IMR-90 (cell line): ENCODE data around the gene GNAS. TPM values are rescaled to one million over a fixed set of nuclear protein-coding genes. Genes with fewer than 3 reads are reported as not detected.

Source experiments
- ATAC-seq: fragments of 200-7000 bp; cut with Tn5 transposase; 2 replicates; pipeline ENCODE4 v1.9.1; 2020; ENCODE audit warnings: low read depth, mild to moderate bottlenecking, moderate library complexity
- BruUV-seq: library from RNA; stranded (reverse); fragments of 400-500 nt; replicated peaks from 2 replicates; lab custom pipeline; 2021; lab: Mats Ljungman, UMichigan
- CTCF ChIA-PET: fragments of 300-600 bp; formaldehyde crosslinking; extraction: SDS; loops from one replicate; lab custom pipeline; 2021; ENCODE audit warnings: antibody characterized with exemption; lab: Yijun Ruan, JAX
- POLR2A ChIA-PET: fragments of 300-600 bp; sonication (Branson Sonifier 250); formaldehyde crosslinking; loops from one replicate; lab custom pipeline; 2022; ENCODE audit warnings: antibody characterized with exemption; ENCODE audit not compliant: unreplicated experiment; lab: Charles Lee
- DNase-seq: peaks from one replicate; pipeline ENCODE4 v3.0.0; 2013
- H2AFZ ChIP-seq: replicated peaks from 2 replicates; pipeline ENCODE3; 2013; ENCODE audit warnings: low read length, mild to moderate bottlenecking; ENCODE audit not compliant: poor library complexity
- H2AK5ac ChIP-seq: 2 replicates; pipeline ENCODE4 v1.6.1; 2013; ENCODE audit warnings: low read depth, low read length, inconsistent platforms
- H2AK9ac ChIP-seq: replicated peaks from 2 replicates; pipeline ENCODE3; 2013; ENCODE audit warnings: mild to moderate bottlenecking, low read depth, low read length, moderate library complexity; ENCODE audit not compliant: poor library complexity
- H2BK120ac ChIP-seq: 2 replicates; pipeline ENCODE4 v1.6.1; 2013; ENCODE audit warnings: low read depth, low read length, inconsistent platforms
- H2BK15ac ChIP-seq: 3 replicates; pipeline ENCODE4 v1.6.1; 2013; ENCODE audit warnings: low read depth, low read length, inconsistent platforms
- H2BK20ac ChIP-seq: 2 replicates; pipeline ENCODE4 v1.6.1; 2013; ENCODE audit warnings: low read depth, mild to moderate bottlenecking, inconsistent platforms, low read length, moderate library complexity
- H2BK5ac ChIP-seq: 2 replicates; pipeline ENCODE4 v1.6.1; 2013; ENCODE audit warnings: mild to moderate bottlenecking, low read depth, low read length, inconsistent platforms; ENCODE audit not compliant: poor library complexity, severe bottlenecking
- H3K14ac ChIP-seq: replicated peaks from 2 replicates; pipeline ENCODE4 v1.6.1; 2013; ENCODE audit warnings: low read depth, low read length, inconsistent platforms
- H3K18ac ChIP-seq: 2 replicates; pipeline ENCODE4 v1.6.1; 2013; ENCODE audit warnings: low read depth, low read length, control low read depth
- H3K23ac ChIP-seq: 2 replicates; pipeline ENCODE4 v1.6.1; 2013; ENCODE audit warnings: low read depth, low read length, inconsistent platforms
- H3K27ac ChIP-seq: 2 replicates; pipeline ENCODE4 v1.5.1; 2013; ENCODE audit warnings: mild to moderate bottlenecking, control low read depth, low read length; ENCODE audit not compliant: insufficient read depth
- H3K27me3 ChIP-seq: 2 replicates; pipeline ENCODE4 v1.6.1; 2013; ENCODE audit warnings: low read length; ENCODE audit not compliant: control insufficient read depth, insufficient read depth
- H3K36me3 ChIP-seq: 2 replicates; pipeline ENCODE4 v1.6.1; 2013; ENCODE audit warnings: low read length, mixed read lengths; ENCODE audit not compliant: control insufficient read depth, insufficient read depth
- H3K4ac ChIP-seq: 2 replicates; pipeline ENCODE4 v1.6.1; 2013; ENCODE audit warnings: low read depth, low read length, inconsistent platforms
- H3K4me1 ChIP-seq: 2 replicates; pipeline ENCODE4 v1.6.1; 2013; ENCODE audit warnings: low read length, mixed read lengths; ENCODE audit not compliant: control insufficient read depth, insufficient read depth
- H3K4me2 ChIP-seq: 2 replicates; pipeline ENCODE4 v1.6.1; 2013; ENCODE audit warnings: low read depth, mild to moderate bottlenecking, control low read depth, low read length, moderate library complexity
- H3K4me3 ChIP-seq: 2 replicates; pipeline ENCODE4 v1.5.1; 2013; ENCODE audit warnings: low read depth, mild to moderate bottlenecking, control low read depth, low read length, moderate library complexity; ENCODE audit not compliant: insufficient read depth
- H3K56ac ChIP-seq: 2 replicates; pipeline ENCODE4 v1.6.1; 2013; ENCODE audit warnings: low read length, inconsistent platforms; ENCODE audit not compliant: insufficient read depth; ENCODE audit errors: extremely low read depth
- H3K79me1 ChIP-seq, 2 experiments: 2 replicates each; pipeline ENCODE4 v1.6.1; 2013; ENCODE audit warnings: low read length in 2 of 2, inconsistent platforms in 1 of 2, low read depth in 1 of 2
- H3K9ac ChIP-seq: 2 replicates; pipeline ENCODE4 v1.6.1; 2013; ENCODE audit warnings: low read depth, low read length, control low read depth
- H3K9me1 ChIP-seq: 2 replicates; pipeline ENCODE4 v1.6.1; 2013; ENCODE audit warnings: low read length, inconsistent platforms; ENCODE audit not compliant: insufficient read depth
- H3K9me3 ChIP-seq: 2 replicates; pipeline ENCODE4 v1.6.1; 2013; ENCODE audit warnings: low read length; ENCODE audit not compliant: control insufficient read depth, insufficient read depth
- H4K20me1 ChIP-seq: 2 replicates; pipeline ENCODE4 v1.6.1; 2013; ENCODE audit warnings: low read length, inconsistent platforms; ENCODE audit not compliant: insufficient read depth
- H4K5ac ChIP-seq: 2 replicates; pipeline ENCODE4 v1.6.1; 2013; ENCODE audit warnings: mild to moderate bottlenecking, low read depth, low read length, control low read depth
- H4K8ac ChIP-seq, 2 experiments: 2 replicates each; pipeline ENCODE4 v1.6.1; 2013; ENCODE audit warnings: low read depth in 2 of 2, low read length in 2 of 2, control low read depth in 1 of 2, inconsistent platforms in 1 of 2
- H4K91ac ChIP-seq: 2 replicates; pipeline ENCODE4 v1.6.1; 2013; ENCODE audit warnings: low read depth, low read length, inconsistent platforms; ENCODE audit not compliant: insufficient read depth
- RCOR1 ChIP-seq: IDR thresholded peaks from 2 replicates; pipeline ENCODE4 v1.6.1; 2012; ENCODE audit warnings: mild to moderate bottlenecking, low read length, improper control_type of control experiment; ENCODE audit not compliant: insufficient replicate concordance
- SMC3 ChIP-seq: fragments of 150-350 bp; IDR thresholded peaks from 2 replicates; pipeline ENCODE4 v1.6.1; 2016; ENCODE audit warnings: low read depth, mild to moderate bottlenecking, antibody characterized with exemption, low read length, moderate library complexity
- WGBS, 2 experiments: methylation state at CpG; one replicate each; pipeline versions ENCODE4 v1.1.5 to v1.1.7; 2013; ENCODE audit warnings: missing lambda C conversion rate in 2 of 2; ENCODE audit not compliant: insufficient read length in 1 of 2; ENCODE audit errors: extremely low coverage in 2 of 2; 5-methylcytosine and 5-hydroxymethylcytosine counted together
- dilution Hi-C: fragments of 300-500 bp; cut with HindIII; formaldehyde crosslinking; loops from one replicate; pipeline ENCODE4 v1.14.3; 2018; ENCODE audit warnings: low sequenced_read_pairs; ENCODE audit not compliant: unreplicated experiment
- in situ Hi-C: fragments of 300-500 bp; cut with MboI; formaldehyde crosslinking; loops from 3 replicates; pipeline ENCODE4 v1.14.3; 2019; ENCODE audit warnings: low sequenced_read_pairs, inconsistent platforms, mixed read lengths
- intact Hi-C: fragments of 100-400 bp; cut with micrococcal nuclease; formaldehyde crosslinking; loops from 2 replicates; pipeline ENCODE4 v1.10.0; 2022
- polyA plus RNA-seq, 3 experiments: library from polyadenylated mRNA; depleted of rRNA; stranded (reverse); fragments of >200 nt; gene quantifications; 2 replicates each; pipeline ENCODE4 v1.2.3, GENCODE V29; 2012; ENCODE audit warnings: low replicate concordance in 1 of 3
- total RNA-seq: library from RNA; depleted of rRNA; stranded (reverse); fragments of >200 nt; gene quantifications from 2 replicates; pipeline ENCODE4 v1.2.3, GENCODE V29; 2012
- TF ChIP-seq, protein P1 (sequence below): conservative IDR thresholded peaks from 2 replicates; pipeline ENCODE4 v1.5.1; 2012; ENCODE audit warnings: mild to moderate bottlenecking, low read depth, low read length, improper control_type of control experiment

GNAS gene
- total and polyA plus RNA-seq, 2 of the 4 experiments (the other 2 are of a cell fraction) = 397 to 1,356 TPM

DNA sequence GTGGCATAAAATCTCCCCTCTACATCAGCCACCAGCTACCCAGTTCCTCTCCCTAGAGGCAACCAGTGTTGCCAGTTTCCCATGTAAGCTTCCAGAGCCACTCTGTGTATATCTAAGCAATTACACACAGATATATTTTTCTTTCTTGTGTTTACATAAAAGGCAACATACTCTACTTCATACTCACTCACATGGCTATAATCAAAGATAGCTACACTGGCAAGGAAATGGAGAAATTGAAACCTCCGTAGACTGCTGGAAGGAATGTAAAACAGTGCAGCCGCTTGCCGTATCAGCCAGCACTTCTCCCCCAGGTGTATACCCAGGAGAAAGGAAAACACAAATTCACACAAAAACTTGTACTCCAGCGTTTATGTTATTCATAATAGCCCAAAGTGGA lies 90.0 kb downstream of the GNAS start:
- H3K27me3 ChIP-seq = peaks cover 15% of the 10 kb centered on the region
- H4K91ac ChIP-seq = no peak overlapping the region
- no peak overlapping the region for H3K4ac ChIP-seq
- no peak overlapping the region for H3K4me3 ChIP-seq
- H3K36me3 ChIP-seq = no peaks in the 10 kb centered on the region
- no peak overlapping the region for H3K23ac ChIP-seq
- H3K56ac ChIP-seq = no peak overlapping the region
- H3K9me3 ChIP-seq = no peaks in the 10 kb centered on the region
- no peak overlapping the region for H3K27ac ChIP-seq
- no peak overlapping the region for H3K9ac ChIP-seq
- ChIA-PET POLR2A (no interaction called here), CTCF (interaction anchor here (0.6 to 0.9 kb wide), 2 partner anchors 16 to 629 kb away, joined by 3 read pairs; no protein-coding TSS in a partner anchor)
- no peaks in the 10 kb centered on the region for H3K79me1 ChIP-seq
- TF ChIP-seq RCOR1 (no peak), SMC3 (0 out of 2 replicates have a peak, but pooled peaks have one; percentile 13)
- TF ChIP-seq, protein P1, sequence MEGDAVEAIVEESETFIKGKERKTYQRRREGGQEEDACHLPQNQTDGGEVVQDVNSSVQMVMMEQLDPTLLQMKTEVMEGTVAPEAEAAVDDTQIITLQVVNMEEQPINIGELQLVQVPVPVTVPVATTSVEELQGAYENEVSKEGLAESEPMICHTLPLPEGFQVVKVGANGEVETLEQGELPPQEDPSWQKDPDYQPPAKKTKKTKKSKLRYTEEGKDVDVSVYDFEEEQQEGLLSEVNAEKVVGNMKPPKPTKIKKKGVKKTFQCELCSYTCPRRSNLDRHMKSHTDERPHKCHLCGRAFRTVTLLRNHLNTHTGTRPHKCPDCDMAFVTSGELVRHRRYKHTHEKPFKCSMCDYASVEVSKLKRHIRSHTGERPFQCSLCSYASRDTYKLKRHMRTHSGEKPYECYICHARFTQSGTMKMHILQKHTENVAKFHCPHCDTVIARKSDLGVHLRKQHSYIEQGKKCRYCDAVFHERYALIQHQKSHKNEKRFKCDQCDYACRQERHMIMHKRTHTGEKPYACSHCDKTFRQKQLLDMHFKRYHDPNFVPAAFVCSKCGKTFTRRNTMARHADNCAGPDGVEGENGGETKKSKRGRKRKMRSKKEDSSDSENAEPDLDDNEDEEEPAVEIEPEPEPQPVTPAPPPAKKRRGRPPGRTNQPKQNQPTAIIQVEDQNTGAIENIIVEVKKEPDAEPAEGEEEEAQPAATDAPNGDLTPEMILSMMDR = peak; percentile 39
- no peak overlapping the region for H3K14ac ChIP-seq
- H4K5ac ChIP-seq = no peak overlapping the region
- no peak overlapping the region for H2AK5ac ChIP-seq
- ATAC-seq (peak; percentile 98), DNase-seq (peak; percentile 68)
- no peaks in the 10 kb centered on the region for H3K4me1 ChIP-seq
- no TSS peak for BruUV-seq
- H3K4me2 ChIP-seq = peak overlapping the region; percentile 60
- no peaks in the 10 kb centered on the region for H3K9me1 ChIP-seq
- no peaks in the 10 kb centered on the region for H4K20me1 ChIP-seq
- no peak overlapping the region for H2BK15ac ChIP-seq
- no peak overlapping the region for H2BK5ac ChIP-seq
- H4K8ac ChIP-seq = no peak overlapping the region
- dilution Hi-C loops = no loop called here
- WGBS, 2 experiments = no CpG with 5 or more reads among the region's 4 CpGs
- no peak overlapping the region for H2BK120ac ChIP-seq
- no peak overlapping the region for H2BK20ac ChIP-seq
- intact Hi-C loops = no loop called here
- in situ Hi-C loops = no loop called here
- H2AFZ ChIP-seq = no peak overlapping the region
- no peak overlapping the region for H2AK9ac ChIP-seq
- no peak overlapping the region for H3K18ac ChIP-seq
